ENCODE data around the gene AFF1.

AFF1 gene

DNA sequence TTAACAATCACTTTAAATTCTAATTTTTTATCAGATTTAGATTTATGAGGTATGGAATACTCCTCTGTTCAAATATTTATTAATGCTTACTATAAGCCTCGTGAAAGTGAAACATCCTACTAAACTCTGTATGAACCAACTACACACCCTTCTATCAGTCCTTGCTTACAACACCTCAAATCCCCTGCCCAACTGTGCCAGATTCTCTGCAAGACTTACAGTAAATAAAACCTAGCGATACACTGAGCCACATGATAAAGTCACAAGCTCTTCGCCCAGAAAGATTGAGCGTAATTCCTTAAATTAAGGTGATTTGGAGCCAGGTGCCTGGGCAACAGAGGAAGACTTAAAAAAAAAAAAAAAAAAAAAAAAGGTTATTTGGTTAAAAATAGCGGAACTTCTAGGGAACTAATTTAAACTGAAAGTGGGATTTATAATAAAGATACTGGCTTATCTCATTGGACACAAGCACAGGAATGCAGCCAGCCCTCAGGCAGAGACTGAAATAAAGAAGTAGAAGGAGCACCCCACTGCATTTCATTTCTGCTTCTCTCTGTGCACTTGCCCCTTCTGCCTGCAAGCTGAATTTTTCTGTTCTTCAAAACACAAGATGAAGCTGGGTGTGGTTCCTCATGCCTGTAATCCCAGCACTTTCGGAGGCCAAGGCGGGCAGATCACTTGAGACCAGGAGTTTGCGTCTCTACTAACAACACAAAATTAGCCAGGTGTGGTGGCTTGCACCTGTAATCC is 25.1 kb upstream of the AFF1 start:
- no peak overlapping the region for H3K27ac ChIP-seq (ENCODE audit: low read length)
- no peaks in the 10 kb centered on the region for H3K9me3 ChIP-seq (ENCODE audit: control insufficient read depth, low read depth, low read length)
- H3K36me3 ChIP-seq (ENCODE audit: control insufficient read depth, low read depth, low read length) = no peaks in the 10 kb centered on the region
- no peaks in the 10 kb centered on the region for H3K27me3 ChIP-seq (ENCODE audit: control insufficient read depth, insufficient read depth, low read length)
- no peaks in the 10 kb centered on the region for H3K4me1 ChIP-seq (ENCODE audit: control insufficient read depth, low read depth, low read length)
- H3K9ac ChIP-seq (ENCODE audit: low read length) = no peak overlapping the region
- no peak overlapping the region for H3K4me3 ChIP-seq (ENCODE audit: low read length)

DNA sequence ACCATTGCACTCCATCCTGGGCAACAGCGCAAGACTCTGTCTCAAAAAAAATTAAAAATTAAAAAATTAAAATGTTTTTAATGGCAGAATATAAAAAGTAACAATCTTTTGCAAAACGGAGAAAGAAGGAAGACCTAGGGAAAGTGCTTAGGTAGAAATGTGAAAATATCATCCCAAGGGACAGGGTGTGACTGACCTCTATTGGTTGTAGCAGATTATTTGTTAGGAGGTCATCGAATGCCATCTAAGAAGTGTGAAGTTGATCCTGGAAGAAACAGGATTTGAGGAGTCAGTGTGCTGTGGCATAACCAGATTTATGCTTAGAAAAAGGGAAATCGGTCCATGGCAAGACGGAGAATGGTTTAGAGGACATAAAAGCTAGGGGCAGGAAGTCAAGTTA is 24.4 kb upstream of the AFF1 start:
- H3K27me3 ChIP-seq (ENCODE audit: control insufficient read depth, insufficient read depth, low read length) = no peaks in the 10 kb centered on the region
- H3K36me3 ChIP-seq (ENCODE audit: control insufficient read depth, low read depth, low read length) = no peaks in the 10 kb centered on the region
- no peaks in the 10 kb centered on the region for H3K9me3 ChIP-seq (ENCODE audit: control insufficient read depth, low read depth, low read length)
- no peak overlapping the region for H3K9ac ChIP-seq (ENCODE audit: low read length)
- H3K27ac ChIP-seq (ENCODE audit: low read length) = no peak overlapping the region
- H3K4me1 ChIP-seq (ENCODE audit: control insufficient read depth, low read depth, low read length) = no peaks in the 10 kb centered on the region
- H3K4me3 ChIP-seq (ENCODE audit: low read length) = no peak overlapping the region

DNA sequence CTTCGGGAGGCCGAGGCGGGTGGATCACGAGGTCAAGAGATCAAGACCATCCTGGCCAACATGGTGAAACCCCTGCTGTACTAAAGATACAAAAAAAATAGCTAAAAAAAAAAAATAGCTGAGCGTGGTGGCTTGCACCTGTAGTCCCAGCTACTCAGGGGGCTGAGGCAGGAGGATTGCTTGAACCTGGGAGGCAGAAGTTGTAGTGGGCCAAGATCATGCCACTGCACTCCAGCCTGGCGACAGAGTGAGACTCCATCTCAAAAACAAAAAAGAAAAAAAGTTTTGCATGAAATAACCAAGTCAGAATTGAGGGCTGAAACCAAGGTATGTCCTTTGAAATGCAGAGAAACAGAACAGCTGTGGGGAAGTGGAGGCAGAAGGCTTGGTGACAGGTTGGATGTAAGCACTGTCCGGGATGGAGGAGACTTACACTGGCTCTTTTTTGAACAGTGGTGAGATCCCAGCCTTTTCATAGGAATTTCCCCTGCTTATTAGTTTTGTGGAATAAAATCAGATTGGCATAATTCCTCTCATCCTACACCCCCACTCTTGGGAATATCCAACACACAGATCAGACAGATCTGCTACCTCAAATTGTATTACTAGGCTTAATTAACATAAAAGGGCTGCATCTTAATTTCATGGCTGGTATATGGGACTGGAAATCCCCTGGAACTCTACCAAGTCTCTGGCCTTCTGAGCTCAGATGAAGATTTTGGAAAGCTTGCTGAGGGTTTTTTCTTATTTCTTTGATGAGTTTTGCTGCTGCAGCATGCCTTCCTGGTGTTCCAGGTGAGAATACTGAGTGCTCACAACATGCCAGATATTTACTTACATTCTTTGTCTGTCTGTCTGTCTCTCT is 23.8 kb upstream of the AFF1 start:
- Histone ChIP-seq H3K9ac (ENCODE audit: low read length) (no peak overlapping the region), H3K4me3 (ENCODE audit: low read length) (no peak overlapping the region)

DNA sequence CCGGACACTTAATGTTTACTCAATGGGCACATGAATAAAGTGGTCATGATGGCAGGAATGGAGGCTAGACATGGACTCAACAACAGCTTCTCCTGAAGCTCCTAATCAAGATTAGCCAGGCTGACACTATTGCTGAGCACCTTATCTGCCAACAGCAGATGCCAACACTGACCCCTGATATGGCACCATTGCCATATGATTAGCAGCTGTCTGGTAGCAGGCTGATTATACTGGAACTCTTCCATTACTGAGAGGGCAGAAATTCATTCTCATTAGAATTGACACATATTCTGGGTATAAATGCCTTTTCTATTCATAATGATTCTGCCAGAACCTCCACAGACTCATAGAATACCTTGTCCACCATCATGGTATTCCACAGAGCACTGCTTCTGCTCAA is 18.4 kb upstream of the AFF1 start:
- Histone ChIP-seq H3K4me1 (ENCODE audit: control insufficient read depth, low read depth, low read length) (no peaks in the 10 kb centered on the region), H3K4me3 (ENCODE audit: low read length) (no peak overlapping the region), H3K27ac (ENCODE audit: low read length) (no peak overlapping the region)

More for the DNA sequence above, 23.8 kb upstream of the AFF1 start:
- Histone ChIP-seq H3K27ac (ENCODE audit: low read length) (no peak overlapping the region), H3K36me3 (ENCODE audit: control insufficient read depth, low read depth, low read length) (no peaks in the 10 kb centered on the region), H3K4me1 (ENCODE audit: control insufficient read depth, low read depth, low read length) (no peaks in the 10 kb centered on the region), H3K9me3 (ENCODE audit: control insufficient read depth, low read depth, low read length) (no peaks in the 10 kb centered on the region), H3K27me3 (ENCODE audit: control insufficient read depth, insufficient read depth, low read length) (no peaks in the 10 kb centered on the region)

DNA sequence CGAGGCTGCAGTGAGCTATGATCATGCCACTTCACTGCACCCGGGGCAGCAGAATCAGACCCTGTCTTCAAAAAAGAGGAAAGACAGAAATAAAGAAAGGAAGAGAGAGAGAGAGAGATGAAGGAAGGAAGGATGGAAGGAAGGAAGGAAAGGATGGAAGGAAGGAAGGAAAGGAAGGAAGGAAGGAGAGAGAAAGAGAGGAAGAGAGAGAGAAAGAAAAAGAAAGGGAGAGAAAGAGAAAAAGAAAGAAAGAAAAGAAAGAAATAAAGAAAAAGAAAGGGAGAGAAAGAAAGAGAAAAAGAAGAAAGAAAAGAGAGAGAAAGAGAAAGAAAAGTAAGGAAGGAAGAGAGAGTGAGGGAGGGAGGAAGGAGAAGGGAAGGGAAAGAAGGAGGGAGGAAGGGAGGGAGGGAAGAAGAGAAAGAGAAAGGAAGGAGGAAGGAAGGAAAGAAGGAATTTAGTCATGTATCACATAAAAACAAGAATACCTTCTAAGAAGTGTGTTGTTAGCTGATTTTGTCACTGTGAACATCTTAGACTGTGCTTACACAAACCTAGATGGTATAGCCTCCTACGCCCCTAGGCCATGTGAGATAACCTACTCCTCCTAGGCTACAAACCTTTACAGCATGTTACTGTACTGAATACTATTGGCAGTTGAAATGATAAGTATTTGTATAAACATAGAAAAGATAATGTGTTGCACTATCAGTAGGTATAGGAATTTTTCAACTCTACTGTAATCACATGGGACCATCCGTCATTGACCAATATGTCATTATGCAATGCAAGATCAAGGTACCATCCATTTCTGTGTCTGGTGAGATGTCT is 17.4 kb upstream of the AFF1 start:
- H3K4me3 ChIP-seq (ENCODE audit: low read length) = no peak overlapping the region
- H3K9ac ChIP-seq (ENCODE audit: low read length) = no peak overlapping the region
- no peaks in the 10 kb centered on the region for H3K36me3 ChIP-seq (ENCODE audit: control insufficient read depth, low read depth, low read length)
- no peaks in the 10 kb centered on the region for H3K4me1 ChIP-seq (ENCODE audit: control insufficient read depth, low read depth, low read length)
- no peaks in the 10 kb centered on the region for H3K9me3 ChIP-seq (ENCODE audit: control insufficient read depth, low read depth, low read length)
- no peak overlapping the region for H3K27ac ChIP-seq (ENCODE audit: low read length)
- no peaks in the 10 kb centered on the region for H3K27me3 ChIP-seq (ENCODE audit: control insufficient read depth, insufficient read depth, low read length)

More for the DNA sequence above, 18.4 kb upstream of the AFF1 start:
- no peak overlapping the region for H3K9ac ChIP-seq (ENCODE audit: low read length)
- H3K9me3 ChIP-seq (ENCODE audit: control insufficient read depth, low read depth, low read length) = no peaks in the 10 kb centered on the region
- H3K36me3 ChIP-seq (ENCODE audit: control insufficient read depth, low read depth, low read length) = no peaks in the 10 kb centered on the region
- no peaks in the 10 kb centered on the region for H3K27me3 ChIP-seq (ENCODE audit: control insufficient read depth, insufficient read depth, low read length)

DNA sequence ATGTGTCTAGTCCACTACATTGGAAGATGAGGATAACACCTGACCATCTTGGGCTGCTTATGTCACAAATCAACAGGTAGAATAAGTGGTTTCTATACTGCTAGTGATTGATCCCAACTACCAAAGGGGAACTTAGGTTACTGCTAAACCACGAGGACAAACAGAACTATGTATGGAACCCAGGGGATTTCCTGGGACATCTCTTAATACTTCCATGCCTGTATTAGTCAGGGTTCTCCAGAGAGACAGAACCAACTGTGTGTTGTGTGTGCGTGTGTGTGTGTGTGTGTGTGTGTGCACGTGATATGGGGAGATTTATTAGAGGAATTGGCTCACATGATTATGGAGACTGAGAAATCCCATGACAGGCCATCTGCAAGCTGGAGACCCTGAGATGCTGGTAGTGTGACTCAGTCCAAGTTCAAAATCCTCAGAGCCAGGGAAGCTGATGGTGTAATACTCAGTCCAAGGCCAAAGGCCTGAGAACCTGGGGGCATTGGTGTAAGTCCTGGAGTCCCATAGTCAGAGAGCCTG is 16.2 kb upstream of the AFF1 start:
- Histone ChIP-seq H3K4me1 (ENCODE audit: control insufficient read depth, low read depth, low read length) (no peaks in the 10 kb centered on the region), H3K9ac (ENCODE audit: low read length) (no peak overlapping the region), H3K27ac (ENCODE audit: low read length) (no peak overlapping the region), H3K36me3 (ENCODE audit: control insufficient read depth, low read depth, low read length) (no peaks in the 10 kb centered on the region), H3K4me3 (ENCODE audit: low read length) (no peak overlapping the region), H3K9me3 (ENCODE audit: control insufficient read depth, low read depth, low read length) (no peaks in the 10 kb centered on the region), H3K27me3 (ENCODE audit: control insufficient read depth, insufficient read depth, low read length) (no peaks in the 10 kb centered on the region)

DNA sequence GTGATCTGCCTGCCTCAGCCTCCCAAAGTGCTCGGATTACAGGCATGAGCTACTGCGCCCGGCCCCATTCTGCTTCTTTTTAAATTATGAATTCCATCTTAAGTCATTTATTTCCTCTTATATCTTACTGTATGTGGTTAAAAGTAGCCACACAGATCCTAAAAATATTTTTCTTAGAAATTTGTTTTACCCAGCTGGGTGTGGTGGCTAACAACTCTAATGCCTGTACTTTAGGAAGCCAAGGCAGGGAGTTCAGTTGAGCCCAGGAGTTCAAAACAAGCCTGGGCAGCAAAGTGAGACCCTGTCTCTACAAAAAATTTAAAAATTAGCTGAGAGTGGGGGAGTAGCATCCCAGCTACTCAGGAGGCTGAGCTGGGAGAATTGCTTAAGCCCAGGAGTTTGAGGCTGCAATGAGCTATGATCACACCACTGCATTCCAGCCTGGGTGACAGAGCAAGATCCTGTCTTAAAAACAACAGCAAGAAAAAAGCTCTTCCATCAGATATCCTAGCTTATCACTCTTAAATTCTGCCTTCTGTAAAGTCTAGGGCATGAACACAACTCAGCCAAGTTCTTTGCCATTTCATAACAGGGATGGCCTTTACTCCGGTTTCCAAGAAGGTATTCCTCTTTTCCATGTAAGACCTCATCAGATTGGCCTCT is 15.1 kb upstream of the AFF1 start:
- Histone ChIP-seq H3K4me1 (ENCODE audit: control insufficient read depth, low read depth, low read length) (no peaks in the 10 kb centered on the region), H3K4me3 (ENCODE audit: low read length) (no peak overlapping the region), H3K9me3 (ENCODE audit: control insufficient read depth, low read depth, low read length) (no peaks in the 10 kb centered on the region), H3K9ac (ENCODE audit: low read length) (no peak overlapping the region), H3K27ac (ENCODE audit: low read length) (no peak overlapping the region), H3K27me3 (ENCODE audit: control insufficient read depth, insufficient read depth, low read length) (no peaks in the 10 kb centered on the region), H3K36me3 (ENCODE audit: control insufficient read depth, low read depth, low read length) (no peaks in the 10 kb centered on the region)

DNA sequence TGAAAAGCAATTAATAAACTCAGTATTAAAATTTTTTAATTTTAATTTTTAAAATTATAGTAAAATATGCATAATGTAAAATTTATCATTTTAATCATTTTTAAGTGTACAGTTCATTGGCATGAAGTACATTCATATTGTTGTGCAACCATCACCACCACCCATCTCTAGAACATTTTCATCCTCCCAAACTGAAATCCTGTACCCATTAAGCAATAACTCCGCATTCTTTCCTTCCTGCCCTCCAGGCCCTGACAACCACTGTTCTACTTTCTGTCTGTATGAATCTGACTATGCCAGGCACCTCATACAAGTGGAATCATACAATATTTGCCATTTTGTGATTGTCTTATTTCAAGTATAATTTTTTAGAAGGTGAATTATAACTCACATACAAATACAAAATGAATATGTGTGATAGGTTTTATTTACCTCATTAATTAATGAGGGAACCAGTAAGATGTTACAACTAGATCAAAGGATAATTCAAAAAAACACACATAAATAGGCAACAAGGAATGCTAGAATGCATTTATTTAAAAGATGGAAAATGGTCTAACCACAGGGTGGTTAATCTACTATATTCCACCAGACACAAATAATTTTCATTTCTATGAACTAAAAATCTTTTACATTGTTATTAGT is 13.1 kb upstream of the AFF1 start:
- Histone ChIP-seq H3K27ac (ENCODE audit: low read length) (no peak overlapping the region), H3K27me3 (ENCODE audit: control insufficient read depth, insufficient read depth, low read length) (no peaks in the 10 kb centered on the region), H3K9me3 (ENCODE audit: control insufficient read depth, low read depth, low read length) (no peaks in the 10 kb centered on the region), H3K9ac (ENCODE audit: low read length) (no peak overlapping the region), H3K4me1 (ENCODE audit: control insufficient read depth, low read depth, low read length) (no peaks in the 10 kb centered on the region), H3K36me3 (ENCODE audit: control insufficient read depth, low read depth, low read length) (no peaks in the 10 kb centered on the region), H3K4me3 (ENCODE audit: low read length) (no peak overlapping the region)

DNA sequence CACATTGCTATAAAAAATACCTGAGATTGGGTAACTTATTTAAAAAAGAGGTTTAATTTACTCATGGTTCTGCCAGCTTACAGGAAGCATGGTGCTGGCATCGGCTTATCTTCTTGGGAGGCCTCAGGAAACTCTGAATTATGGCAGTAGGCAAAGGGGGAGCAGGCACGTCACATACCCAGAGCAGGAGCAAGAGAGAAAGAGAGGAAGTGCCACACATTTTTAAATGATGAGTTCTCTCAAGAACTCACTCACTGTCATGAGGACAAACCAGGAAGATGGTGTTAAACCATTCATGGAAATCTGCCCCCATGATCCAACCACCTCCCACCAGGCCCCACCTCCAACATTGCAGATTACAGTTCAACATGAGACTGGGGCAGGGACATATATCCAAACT is 10.0 kb upstream of the AFF1 start:
- Histone ChIP-seq H3K27ac (ENCODE audit: low read length) (no peak overlapping the region), H3K4me1 (ENCODE audit: control insufficient read depth, low read depth, low read length) (no peaks in the 10 kb centered on the region)

DNA sequence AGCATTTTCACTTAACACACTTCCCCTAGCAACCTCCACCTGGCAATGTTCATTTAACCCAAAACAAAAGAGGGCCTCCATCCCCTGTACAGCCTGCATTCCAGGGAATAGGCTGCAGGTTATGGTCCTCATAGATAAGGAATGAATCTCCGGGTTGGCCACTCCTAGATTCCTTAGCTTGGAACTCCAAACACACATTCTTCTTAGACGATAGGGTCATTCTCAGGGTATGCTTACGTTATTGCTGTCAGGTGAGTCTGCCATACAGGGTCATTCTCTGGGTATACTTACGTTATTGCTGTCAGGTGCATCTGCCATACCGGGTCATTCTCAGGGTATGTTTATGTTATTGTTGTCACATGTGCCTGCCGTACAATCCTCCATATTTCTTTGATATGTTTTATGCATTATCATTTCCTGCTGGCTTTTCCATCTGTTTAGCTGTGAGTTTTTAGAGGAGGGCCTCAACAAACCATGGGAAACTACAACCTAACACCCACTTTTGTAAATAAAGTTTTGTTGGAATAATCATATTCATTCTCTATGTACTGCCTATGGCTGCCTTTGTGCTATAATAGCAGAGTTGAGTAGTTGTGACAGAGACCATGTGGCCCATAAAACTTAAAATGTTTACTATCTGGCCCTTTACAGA is 8.2 kb upstream of the AFF1 start:
- Histone ChIP-seq H3K36me3 (ENCODE audit: control insufficient read depth, low read depth, low read length) (no peaks in the 10 kb centered on the region), H3K9ac (ENCODE audit: low read length) (no peak overlapping the region), H3K4me1 (ENCODE audit: control insufficient read depth, low read depth, low read length) (no peaks in the 10 kb centered on the region), H3K4me3 (ENCODE audit: low read length) (no peak overlapping the region), H3K27ac (ENCODE audit: low read length) (no peak overlapping the region), H3K9me3 (ENCODE audit: control insufficient read depth, low read depth, low read length) (no peaks in the 10 kb centered on the region), H3K27me3 (ENCODE audit: control insufficient read depth, insufficient read depth, low read length) (no peaks in the 10 kb centered on the region)

More for the DNA sequence above, 10.0 kb upstream of the AFF1 start:
- H3K9ac ChIP-seq (ENCODE audit: low read length) = no peak overlapping the region
- H3K27me3 ChIP-seq (ENCODE audit: control insufficient read depth, insufficient read depth, low read length) = no peaks in the 10 kb centered on the region
- H3K4me3 ChIP-seq (ENCODE audit: low read length) = no peak overlapping the region
- H3K36me3 ChIP-seq (ENCODE audit: control insufficient read depth, low read depth, low read length) = no peaks in the 10 kb centered on the region
- no peaks in the 10 kb centered on the region for H3K9me3 ChIP-seq (ENCODE audit: control insufficient read depth, low read depth, low read length)

Data from iPS-18a (cell line).